ENCODE data around the gene PASD1.

Gene PASD1

DNA sequence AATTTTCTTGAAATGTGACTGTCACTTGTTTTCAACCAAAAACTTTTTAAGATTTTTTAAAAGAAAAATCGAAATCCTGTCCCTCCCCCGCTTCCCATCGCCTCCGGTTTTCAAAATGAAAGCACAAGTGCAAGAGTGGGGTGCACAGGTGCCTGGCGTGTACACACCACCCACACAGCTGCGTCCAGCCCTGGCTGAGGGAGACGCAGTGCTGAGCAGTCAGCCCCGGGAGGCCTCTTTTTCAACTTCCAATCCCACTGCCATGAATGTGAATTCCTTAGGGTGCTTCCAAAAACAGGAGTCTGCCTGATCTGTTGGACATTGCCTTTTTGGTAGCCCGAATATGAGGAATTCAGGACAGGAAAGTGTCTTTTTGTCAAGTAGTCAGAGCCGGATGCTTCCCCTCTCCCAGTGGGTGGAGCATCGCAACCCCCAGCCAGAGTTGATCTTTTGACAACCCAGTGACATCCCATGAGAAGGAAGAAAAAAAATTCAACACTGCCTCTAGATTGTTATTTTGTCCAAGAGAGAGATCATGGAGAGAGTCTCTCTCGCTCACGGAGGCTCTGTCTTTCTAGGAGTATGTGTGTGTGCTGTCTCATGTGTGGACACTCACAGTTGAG, 140.7 kb downstream of the PASD1 start:
- TF ChIP-seq, protein P1, sequence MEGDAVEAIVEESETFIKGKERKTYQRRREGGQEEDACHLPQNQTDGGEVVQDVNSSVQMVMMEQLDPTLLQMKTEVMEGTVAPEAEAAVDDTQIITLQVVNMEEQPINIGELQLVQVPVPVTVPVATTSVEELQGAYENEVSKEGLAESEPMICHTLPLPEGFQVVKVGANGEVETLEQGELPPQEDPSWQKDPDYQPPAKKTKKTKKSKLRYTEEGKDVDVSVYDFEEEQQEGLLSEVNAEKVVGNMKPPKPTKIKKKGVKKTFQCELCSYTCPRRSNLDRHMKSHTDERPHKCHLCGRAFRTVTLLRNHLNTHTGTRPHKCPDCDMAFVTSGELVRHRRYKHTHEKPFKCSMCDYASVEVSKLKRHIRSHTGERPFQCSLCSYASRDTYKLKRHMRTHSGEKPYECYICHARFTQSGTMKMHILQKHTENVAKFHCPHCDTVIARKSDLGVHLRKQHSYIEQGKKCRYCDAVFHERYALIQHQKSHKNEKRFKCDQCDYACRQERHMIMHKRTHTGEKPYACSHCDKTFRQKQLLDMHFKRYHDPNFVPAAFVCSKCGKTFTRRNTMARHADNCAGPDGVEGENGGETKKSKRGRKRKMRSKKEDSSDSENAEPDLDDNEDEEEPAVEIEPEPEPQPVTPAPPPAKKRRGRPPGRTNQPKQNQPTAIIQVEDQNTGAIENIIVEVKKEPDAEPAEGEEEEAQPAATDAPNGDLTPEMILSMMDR (IDR thresholded peaks at IDR 0.05; ENCODE audit: borderline replicate concordance, control extremely low read depth, extremely low read depth, insufficient read depth, missing control alignments): no peak

DNA sequence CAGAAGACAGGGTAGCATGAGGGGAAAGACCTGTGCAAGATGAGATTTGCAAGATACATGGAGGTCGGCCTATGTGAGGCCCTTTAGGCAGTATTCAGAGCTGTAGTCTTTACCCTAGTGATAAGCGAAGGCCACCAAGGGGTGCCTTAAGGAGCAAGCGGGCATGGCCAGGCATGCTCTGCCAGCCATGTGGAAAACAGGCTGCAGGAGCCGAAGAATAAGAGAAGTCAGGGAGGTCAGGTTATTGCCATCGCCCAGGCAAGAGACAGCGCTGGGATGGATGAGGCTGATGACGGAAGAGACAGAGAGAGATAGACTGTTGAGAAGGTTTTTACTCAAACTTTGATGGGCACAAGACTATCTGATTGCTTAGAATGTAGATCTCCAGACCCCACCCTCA, 145.3 kb downstream of the PASD1 start:
- TF ChIP-seq, protein P1 (IDR thresholded peaks at IDR 0.05; ENCODE audit: borderline replicate concordance, control extremely low read depth, extremely low read depth, insufficient read depth, missing control alignments): no peak
- in situ Hi-C loops (cut with MboI; ENCODE audit: low sequenced_read_pairs, unreplicated experiment): no loop called here
- DNase-seq (ENCODE audit: low spot score): no peak

More for the DNA sequence above, 140.7 kb downstream of the PASD1 start:
- in situ Hi-C loops (cut with MboI; ENCODE audit: low sequenced_read_pairs, unreplicated experiment): no loop called here
- DNase-seq (ENCODE audit: low spot score): no peak

DNA sequence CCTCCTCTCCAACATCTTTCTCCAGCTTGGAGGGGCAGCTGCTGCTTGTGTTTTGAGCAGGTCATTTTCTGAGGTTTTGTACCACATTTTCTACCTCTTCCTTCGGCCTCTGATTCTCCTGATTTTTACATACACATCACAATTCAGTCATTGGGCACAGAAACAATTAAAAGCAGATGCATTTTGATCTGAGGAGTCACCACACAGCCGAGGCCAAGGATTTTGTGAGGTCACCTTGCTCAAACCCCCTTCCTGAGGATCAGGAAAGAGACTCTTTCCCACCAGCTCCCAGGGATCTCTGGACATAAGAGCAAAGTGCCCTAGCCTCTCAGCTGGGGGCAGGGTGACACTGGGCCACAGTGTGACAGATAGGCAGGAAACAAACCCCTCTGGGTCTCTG, 147.0 kb downstream of the PASD1 start:
- TF ChIP-seq, protein P1 (IDR thresholded peaks at IDR 0.05; ENCODE audit: borderline replicate concordance, control extremely low read depth, extremely low read depth, insufficient read depth, missing control alignments): no peak
- DNase-seq (ENCODE audit: low spot score): no peak
- in situ Hi-C loops (cut with MboI; ENCODE audit: low sequenced_read_pairs, unreplicated experiment): no loop called here

DNA sequence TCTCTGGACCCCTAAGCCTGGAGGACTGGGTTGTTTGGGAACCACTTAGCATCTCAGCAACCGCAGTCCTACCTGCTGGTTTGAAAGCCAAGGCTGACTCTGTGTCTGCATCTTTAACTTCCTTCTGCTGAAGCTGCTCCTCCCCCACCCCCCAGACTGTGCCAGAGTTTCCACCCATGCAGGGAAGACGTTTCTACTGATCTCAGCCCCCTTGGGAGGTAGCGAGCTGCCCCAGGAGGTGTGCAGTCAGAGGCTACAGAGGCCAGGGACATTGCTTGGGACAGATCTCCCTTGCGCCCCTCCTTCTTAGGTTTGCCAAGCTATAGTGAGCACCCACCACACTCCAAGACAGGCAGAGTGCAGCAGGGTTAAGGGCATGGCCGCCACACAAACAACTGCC, 147.7 kb downstream of the PASD1 start:
- TF ChIP-seq, protein P1 (IDR thresholded peaks at IDR 0.05; ENCODE audit: borderline replicate concordance, control extremely low read depth, extremely low read depth, insufficient read depth, missing control alignments): no peak
- in situ Hi-C loops (cut with MboI; ENCODE audit: low sequenced_read_pairs, unreplicated experiment): no loop called here
- no peak for DNase-seq (ENCODE audit: low spot score)

DNA sequence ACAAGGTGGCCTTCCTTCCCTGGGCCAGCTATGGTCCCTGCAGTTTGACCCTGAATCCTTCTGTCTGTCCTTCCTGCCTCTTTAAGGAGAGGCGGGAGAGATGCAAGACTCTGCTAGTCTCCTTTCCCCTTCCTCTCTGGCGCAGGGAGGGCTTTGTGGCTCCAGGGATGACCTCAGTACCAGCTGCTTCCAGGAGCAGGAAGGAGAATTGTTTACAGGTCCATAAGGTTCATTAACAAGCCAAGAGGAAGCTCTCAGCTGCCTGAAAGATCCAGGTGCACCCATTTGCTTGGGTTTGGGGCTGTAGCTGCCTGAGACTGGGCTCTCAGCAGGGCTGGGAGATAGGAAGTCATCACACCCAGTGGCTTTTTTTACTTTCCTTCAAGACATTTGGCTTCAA, 148.3 kb downstream of the PASD1 start:
- TF ChIP-seq, protein P1 (IDR thresholded peaks at IDR 0.05; ENCODE audit: borderline replicate concordance, control extremely low read depth, extremely low read depth, insufficient read depth, missing control alignments): no peak
- in situ Hi-C loops (cut with MboI; ENCODE audit: low sequenced_read_pairs, unreplicated experiment): no loop called here
- DNase-seq (ENCODE audit: low spot score): no peak

DNA sequence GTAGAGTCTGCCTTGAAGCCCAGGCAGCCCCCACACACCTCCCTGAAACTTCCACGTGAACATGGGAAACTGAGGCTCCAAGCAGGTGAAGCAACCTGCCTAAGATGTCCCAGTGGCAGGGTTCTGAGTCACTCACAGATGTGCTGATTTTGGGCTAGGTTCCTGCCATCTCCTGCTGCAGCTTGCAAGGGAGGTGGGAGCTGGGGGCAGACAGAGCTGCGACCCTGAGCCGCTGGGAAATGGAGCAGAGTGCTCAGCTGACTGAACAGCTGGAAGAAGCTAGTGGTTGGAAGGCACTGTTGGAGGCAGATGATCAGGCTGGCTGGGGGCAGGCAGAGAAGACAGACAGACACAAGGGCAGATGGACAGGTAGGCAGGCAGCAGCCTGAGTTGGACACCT, 148.8 kb downstream of the PASD1 start:
- TF ChIP-seq, protein P1 (IDR thresholded peaks at IDR 0.05; ENCODE audit: borderline replicate concordance, control extremely low read depth, extremely low read depth, insufficient read depth, missing control alignments): no peak
- no peak for DNase-seq (ENCODE audit: low spot score)
- in situ Hi-C loops (cut with MboI; ENCODE audit: low sequenced_read_pairs, unreplicated experiment): no loop called here

All from GM13976 (cell line).